ENCODE measurements around the gene CIROP. TPM values are rescaled to one million over a fixed set of nuclear protein-coding genes. Genes with fewer than 3 reads are reported as not detected.

Gene CIROP
- total and polyA plus RNA-seq, 9 of the 15 experiments (the other 6 are each of a cell fraction or from before 2014, with no cell fraction given), result not detected

GRCh38 chr14:23057757-23058653, 46.8 kb downstream of the CIROP start (continued):
- TF ChIP-seq CXXC5 (CRISPR knock-in tag; IDR thresholded peaks at IDR 0.05) (peak; percentile 48), SMAD1 (IDR thresholded peaks at IDR 0.05; ENCODE audit: low read depth, low read length, partially characterized antibody) (peak; percentile 10), ZBTB8A (IDR thresholded peaks at IDR 0.05; ENCODE audit: partially characterized antibody) (no peak), MTF1 (CRISPR knock-in tag; IDR thresholded peaks at IDR 0.05; ENCODE audit: borderline replicate concordance) (no peak), NBN (IDR thresholded peaks at IDR 0.05; ENCODE audit: low read depth) (0 out of 2 replicates have a peak, but pooled peaks have one; percentile 44), NFE2L1 (tag; IDR thresholded peaks at IDR 0.05; ENCODE audit: borderline replicate concordance, low read depth) (no peak), MTA1 (IDR thresholded peaks at IDR 0.05; ENCODE audit: borderline replicate concordance) (no peak), CTCFL (IDR thresholded peaks at IDR 0.05; ENCODE audit: borderline replicate concordance, insufficient read depth, low read depth, low read length, poor library complexity, severe bottlenecking) (peak; percentile 87), ZSCAN32 (CRISPR knock-in tag; IDR thresholded peaks at IDR 0.05) (no peak), E2F5 (CRISPR knock-in tag; IDR thresholded peaks at IDR 0.05) (no peak), ATF2 (CRISPR knock-in tag; IDR thresholded peaks at IDR 0.05) (no peak), ZFP91 (CRISPR knock-in tag; IDR thresholded peaks at IDR 0.05) (no peak), KAT7 (CRISPR knock-in tag; IDR thresholded peaks at IDR 0.05; ENCODE audit: borderline replicate concordance) (peak; percentile 93; the same call in 1 of the 2 replicates), CHAMP1 (IDR thresholded peaks at IDR 0.05) (no peak)

All from K562 (cell line).